HG02840 (cell line): ENCODE measurements around the gene SLC4A3.

Source experiments
- ATAC-seq: cut with Tn5 transposase; IDR thresholded peaks from one replicate; pipeline ENCODE4 v1.9.1; 2021; ENCODE audit warnings: mild to moderate bottlenecking, moderate library complexity, moderate number of reproducible peaks; ENCODE audit not compliant: unreplicated experiment, low FRiP score

Gene SLC4A3

DNA sequence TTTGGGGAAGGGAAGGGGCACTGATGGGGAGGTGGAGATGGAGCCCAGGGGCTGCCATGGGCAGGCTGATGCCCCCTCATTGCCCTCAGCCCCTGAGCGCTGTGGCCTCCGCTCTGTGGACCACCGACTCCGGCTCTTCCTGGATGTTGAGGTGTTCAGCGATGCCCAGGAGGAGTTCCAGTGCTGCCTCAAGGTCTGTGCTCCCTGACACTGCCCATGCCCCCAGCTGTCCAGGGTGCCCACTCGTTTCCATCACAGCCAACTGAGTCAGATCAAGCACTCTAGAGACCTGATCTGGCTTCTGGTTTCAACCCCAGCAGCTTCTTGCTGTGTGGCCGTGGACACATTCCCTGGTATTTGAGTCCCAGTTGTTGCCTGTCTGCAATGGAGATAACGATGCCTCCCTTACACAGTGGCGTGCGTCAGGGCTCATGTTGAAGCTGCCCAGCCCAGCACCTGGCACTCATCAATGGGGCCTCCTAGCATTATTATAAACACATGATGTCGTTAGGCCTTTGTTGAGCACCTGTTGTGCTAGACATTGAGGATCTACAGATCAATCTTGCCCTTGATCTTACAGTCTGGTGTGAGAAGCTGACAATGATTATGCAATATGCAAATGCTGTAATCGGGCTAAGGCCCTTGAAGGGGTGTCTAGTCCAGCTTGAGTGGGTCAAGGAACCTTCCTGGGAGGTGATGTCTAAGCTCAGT is 15.4 kb upstream of the SLC4A3 start:
- no peak for ATAC-seq

DNA sequence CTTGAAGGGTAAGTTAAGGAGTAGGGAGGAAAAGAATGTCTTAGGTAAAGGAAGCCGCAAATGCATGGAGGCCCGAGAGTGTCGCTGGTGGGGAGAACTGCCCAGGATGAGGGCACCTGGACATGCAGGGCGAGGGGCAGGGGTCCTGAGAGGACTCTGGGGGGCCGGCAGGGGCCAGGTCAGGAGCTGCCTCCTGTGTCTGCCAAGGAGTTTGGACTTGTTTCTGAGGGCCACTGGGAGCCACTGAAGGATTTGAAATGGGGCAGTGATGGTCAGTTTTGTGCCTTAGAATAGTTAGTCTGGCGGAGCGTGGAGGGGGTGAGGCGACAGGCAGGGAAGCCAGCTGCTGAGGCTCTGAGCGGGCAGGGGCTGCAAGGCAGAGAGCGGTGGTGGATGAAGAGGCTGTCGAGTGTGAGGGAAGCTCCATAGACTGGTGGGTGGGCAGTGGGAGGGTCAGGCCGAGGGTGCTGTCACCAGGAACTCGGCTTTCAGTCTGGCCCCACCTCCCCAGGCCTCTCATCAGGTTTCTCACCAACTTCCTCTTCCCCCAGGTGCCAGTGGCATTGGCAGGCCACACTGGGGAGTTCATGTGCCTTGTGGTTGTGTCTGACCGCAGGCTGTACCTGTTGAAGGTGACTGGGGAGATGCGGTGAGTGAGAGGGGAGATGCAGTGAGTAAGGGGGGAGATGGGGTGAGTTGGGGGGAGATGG is 14.7 kb upstream of the SLC4A3 start:
- no peak for ATAC-seq

DNA sequence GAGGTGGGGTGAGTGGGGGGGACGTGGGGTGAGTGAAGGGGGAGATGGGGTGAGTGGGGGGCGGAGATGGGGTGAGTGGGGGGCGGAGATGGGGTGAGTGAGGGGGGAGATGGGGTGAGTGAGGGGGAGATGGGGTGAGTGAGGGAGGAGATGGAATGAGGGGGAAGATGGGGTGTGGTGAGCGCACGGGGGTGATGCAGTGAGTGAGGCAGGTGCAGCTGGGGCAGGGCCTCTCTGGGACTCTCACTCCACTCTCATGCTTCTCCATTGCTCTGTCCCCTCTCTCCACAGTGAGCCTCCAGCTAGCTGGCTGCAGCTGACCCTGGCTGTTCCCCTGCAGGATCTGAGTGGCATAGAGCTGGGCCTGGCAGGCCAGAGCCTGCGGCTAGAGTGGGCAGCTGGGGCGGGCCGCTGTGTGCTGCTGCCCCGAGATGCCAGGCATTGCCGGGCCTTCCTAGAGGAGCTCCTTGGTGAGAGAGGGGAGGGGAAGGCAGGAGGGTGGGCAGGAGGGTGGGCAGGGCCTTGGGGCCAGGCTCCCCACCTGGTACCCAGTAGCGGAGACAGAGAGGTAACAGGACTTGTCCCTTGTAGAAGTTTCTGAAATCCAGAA is 13.9 kb upstream of the SLC4A3 start:
- no peak for ATAC-seq

DNA sequence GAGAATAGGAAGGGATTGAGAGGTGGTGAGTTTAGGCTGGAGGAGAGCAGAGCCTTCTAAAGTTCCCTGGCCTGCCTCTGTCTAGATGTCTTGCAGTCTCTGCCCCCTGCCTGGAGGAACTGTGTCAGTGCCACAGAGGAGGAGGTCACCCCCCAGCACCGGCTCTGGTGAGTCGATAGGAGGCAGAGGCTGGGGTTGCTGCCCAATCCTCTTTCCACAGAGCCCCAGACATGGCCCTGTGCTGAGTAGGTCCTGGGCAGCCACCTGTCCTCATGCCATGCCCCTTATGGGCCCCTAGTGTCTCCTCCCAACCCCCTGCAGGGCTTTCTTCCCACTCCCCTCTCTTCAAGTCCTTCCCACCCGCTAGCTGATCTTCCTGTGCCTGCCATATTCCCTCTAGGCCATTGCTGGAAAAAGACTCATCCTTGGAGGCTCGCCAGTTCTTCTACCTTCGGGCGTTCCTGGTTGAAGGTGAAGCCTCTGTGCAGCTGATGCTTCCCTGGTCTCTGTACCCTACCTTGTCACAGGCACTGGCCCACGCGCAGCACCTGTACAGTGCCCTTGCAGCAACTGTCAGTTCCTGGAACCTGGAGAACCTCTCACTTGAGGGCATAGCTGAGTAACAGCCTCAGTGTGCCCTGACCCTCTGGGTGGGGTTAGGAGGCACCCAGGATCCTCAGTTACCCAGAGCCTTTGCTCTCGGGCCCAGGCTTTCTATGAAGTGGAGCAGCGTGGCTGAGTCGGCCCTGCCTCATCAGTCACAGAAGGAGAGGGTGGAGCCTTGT is 13.2 kb upstream of the SLC4A3 start:
- ATAC-seq = no peak

DNA sequence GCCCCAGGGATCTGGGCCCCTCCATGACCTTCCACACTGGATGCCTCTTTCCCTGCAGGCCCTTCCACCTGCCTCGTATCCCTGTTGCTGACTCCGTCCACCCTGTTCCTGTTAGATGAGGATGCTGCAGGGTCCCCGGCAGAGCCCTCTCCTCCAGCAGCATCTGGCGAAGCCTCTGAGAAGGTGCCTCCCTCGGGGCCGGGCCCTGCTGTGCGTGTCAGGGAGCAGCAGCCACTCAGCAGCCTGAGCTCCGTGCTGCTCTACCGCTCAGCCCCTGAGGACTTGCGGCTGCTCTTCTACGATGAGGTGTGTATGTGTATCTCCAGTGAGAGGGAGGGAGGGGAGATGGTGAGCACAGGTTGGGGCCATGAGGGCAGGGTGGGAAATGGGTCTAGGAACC is 12.4 kb upstream of the SLC4A3 start:
- no peak for ATAC-seq

DNA sequence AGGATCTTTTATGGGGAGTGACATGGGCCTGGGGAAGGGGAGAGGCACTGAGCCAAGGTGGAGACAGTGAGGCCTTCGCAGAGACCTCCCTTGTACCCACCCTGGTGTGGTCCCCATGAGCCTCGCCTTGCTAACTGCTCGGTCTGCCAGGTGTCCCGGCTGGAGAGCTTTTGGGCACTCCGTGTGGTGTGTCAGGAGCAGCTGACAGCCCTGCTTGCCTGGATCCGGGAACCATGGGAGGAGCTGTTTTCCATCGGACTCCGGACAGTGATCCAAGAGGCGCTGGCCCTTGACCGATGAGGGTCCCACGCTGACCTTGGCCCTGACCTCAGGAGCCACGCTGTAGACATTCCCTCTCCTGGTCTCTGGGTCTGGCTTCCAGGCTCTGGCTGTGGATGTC is 11.5 kb upstream of the SLC4A3 start:
- ATAC-seq = no peak

DNA sequence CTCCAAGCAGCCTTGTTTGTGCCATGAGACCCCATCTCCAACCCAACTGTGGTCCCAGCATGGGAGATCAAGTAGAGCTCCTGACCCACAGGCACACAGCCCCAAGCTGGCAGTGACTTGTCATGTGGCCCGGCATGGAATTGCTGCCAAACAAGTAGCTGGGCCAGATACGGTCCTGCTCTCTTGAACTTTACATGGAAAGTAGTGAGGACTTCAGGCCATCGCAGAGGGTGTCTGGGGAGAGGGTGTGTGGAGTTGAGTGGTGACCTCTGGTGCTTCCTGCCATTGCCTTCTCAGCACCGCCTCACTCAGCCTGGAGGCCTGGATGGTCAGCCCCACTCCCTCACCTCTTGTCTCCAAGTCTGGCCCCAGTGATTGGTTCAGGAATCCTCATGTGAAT is 10.9 kb upstream of the SLC4A3 start:
- no peak for ATAC-seq

DNA sequence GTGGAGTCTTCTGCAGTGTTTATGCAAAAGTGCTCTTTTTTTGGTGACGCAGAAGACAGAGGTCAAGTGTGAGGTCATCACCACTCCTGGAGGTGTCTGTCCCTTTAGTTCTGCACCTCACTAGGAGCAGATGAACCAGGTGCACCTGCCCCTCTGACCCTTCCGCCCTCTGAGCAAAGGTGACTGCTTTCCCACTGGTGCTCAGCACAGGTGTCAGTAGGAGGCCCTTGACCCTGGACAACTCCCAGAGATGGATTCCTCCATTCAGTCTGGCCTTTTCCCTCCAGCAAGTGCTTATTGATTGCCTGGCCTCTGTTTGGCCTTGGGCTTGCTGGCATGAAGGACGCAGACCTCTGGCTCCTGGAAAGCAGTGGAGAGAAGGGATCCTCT is 8.7 kb upstream of the SLC4A3 start:
- ATAC-seq = no peak

DNA sequence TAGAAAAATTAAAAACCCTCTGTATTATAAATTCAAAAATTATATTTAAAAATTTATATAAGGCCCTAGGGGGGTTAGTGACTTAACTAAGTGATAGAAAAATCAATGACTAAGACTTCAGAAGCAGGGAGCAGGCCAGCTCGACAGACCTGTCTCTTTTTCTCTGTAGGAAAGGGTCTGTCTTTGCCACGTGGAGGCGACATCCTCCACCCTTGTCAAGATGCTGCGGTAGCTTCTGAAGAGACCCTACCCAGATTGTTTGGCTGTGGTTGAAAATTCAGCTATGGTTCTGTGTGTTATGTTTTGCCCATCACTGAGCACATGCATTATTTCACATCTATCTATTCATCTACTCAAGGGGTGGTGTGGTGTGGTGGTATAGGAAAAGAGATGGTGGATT is 8.2 kb upstream of the SLC4A3 start:
- no peak for ATAC-seq

DNA sequence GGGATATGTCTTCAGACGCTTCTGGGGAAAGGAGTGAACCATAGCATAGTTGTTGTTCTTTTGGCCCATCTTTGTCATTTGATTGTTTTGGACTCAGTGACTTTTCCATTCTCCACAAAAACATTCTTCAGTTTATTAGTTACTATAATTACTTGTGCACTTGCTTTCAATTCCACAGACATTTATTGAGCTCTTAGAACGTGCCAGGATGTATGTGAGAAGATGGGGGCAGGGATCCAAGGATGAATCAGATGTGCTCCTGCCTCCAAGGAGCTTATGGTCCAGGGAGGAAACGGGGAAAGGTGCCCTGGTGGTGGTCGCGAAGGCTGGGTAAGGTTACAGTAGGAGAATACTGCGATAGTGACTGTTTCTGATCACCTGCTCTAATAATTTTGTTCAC is 6.9 kb upstream of the SLC4A3 start:
- ATAC-seq = no peak

DNA sequence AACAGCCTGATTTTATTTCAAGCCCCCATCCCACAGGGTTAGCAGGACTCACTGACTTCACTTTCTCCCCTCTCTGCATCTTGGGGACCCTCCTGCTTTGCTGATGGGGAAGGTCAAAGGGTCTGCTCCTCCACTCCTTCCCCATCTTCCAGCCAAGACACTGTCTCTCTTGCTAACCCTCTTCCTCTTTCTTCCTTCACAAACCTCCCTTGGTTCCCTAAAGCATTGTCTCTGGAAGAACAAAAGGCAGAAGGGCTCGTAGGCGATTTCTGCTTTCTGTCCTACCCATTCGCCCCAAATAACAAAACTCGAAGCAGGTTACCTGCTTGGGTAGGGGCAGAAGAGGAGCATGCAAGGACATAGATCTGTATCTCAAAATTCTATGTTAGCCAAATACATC is 5.5 kb upstream of the SLC4A3 start:
- no peak for ATAC-seq

DNA sequence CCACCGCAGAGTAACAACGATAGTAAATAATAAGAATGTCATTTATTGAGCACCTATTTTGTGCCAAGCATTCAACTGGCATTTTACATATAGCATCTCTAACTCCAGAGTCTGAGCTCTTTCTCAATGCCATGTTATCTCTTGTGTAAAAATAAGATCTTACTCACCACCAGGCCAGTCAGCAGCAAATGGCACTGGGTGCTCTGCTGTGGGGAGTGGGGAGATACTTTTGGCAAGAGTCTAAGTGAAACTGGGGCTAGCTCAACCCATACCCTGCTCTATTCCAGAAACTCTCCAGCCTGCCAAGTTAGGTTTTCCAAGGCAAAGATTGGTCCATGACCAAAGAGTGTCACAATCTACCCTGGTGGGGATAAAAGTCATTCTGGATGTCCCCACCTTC is 5.0 kb upstream of the SLC4A3 start:
- no peak for ATAC-seq

DNA sequence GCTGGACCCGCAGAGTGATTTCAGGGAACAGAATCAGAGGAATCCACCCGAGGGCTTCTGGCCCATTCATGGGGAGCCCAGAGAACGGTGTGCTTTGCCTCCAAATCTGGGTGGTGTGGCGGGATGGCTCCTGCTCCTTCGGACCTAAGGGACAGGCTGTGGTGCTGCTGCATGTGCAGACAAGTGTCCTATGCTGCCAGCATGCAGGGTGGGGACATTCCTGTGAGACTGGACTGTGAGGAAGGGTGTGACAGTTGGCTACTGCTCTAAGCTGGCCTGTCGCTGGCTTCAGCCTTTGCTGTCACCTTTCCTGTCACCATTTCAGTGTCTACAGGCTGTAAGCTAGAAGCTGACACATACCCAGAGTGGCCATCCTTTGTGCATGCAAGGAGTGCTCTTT is 2.9 kb upstream of the SLC4A3 start:
- no peak for ATAC-seq

DNA sequence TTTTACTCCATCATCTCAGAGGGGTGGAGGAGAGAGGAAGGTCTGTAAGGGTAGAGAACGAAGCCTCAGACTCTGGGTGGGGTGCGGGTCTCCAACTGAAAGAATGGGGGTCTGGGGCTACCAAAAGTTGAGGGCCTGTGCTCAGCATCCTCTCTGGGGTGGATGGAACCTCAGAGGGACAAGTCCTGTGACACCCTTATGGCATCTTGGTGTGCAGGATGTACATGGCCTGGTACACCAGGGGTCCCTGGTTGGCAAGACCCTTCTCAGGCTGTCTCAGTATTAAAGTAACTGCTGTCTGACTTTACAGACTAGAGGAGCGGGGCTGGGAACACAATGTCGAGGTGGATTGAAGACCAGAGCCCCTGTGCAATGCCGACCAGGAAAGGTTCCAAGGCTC is 2.3 kb upstream of the SLC4A3 start:
- ATAC-seq = no peak

DNA sequence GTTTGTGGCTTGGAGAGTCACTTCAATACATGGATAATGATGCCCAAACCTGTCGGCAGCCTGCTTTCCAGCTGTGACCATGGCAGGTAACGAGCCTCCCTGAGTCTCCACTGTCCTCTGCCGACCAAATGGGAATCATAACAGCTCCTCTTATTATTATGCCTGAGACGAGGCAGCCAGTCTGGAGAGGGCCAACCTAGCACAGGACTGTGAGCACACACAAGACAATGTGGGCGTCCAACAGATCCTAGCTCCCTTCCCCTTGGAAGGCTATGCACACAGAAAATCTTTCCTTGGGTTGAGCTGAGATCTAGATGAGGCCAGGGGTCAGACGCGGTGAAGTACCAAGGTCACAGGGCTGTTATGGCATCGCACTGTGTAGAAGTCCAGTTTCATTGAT is 890 bp upstream of the SLC4A3 start:
- ATAC-seq = no peak

DNA sequence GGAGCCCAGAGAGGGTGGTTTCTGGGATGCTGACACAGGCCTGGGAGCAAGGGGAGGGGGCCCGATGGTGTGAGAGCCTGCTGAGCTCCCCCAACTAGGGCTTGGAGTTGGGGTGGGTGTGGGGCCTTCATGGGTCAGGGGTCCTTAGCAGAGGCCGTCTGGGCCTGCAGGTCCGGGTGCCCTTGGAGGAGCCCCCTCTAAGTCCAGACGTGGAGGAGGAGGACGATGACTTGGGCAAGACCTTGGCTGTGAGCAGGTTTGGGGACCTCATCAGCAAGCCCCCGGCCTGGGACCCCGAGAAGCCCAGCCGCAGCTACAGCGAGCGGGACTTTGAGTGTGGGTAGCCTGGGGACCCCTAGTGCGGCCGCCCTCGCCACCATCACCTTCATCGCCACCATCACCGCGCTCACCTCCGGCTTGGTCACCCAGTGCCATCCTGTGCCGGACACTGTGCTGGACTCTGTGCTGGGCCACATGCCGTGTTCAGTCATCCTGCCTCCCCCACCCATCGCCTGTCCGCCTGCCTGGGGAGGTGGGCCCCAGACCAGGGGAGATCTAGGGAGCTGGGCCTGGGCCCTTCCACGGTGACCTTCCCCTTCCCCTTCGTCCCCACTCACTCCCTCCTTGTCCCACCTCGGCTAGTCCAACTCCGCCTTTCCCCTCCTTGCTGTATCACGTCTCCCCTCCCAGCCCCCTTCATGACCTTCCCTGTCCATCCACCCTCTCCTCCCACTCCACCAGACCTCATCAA is 980 bp downstream of the SLC4A3 start:
- no peak for ATAC-seq

DNA sequence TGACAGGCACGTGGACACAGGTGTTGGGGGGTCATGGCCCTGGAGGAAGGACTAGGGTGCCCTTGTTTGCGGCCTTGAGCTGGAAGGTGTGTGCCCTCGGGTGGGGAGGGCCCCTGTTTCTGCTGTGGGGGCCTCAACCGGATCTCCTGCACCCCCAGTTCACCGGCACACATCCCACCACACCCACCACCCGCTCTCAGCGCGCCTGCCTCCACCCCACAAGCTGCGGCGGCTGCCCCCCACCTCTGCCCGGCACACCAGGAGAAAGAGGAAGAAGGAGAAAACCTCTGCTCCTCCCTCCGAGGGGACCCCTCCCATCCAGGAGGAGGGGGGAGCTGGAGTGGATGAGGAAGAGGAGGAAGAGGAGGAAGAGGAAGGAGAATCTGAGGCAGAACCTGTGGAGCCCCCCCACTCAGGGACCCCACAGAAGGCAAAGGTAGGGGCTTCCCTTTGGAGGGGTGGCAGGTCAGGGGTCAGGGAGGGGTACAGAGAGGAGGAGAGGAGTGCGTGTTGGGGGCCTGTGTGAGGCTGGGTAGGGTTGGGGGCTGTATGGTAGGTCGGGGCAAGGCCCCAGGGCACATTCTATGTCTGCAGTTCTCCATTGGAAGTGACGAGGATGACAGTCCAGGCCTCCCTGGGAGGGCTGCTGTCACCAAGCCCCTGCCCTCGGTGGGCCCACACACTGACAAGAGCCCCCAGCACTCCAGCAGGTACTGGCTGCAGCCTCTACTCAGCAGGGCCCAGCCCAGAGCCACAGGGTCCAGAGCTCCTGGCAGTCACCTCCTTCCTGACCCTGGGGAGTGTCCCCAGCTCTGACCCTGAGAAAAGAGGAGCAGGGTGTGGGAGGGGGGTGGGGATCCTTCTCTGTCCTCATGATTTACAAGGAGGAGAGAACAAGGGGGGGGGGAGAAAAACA is 1.8 kb downstream of the SLC4A3 start:
- ATAC-seq = no peak

DNA sequence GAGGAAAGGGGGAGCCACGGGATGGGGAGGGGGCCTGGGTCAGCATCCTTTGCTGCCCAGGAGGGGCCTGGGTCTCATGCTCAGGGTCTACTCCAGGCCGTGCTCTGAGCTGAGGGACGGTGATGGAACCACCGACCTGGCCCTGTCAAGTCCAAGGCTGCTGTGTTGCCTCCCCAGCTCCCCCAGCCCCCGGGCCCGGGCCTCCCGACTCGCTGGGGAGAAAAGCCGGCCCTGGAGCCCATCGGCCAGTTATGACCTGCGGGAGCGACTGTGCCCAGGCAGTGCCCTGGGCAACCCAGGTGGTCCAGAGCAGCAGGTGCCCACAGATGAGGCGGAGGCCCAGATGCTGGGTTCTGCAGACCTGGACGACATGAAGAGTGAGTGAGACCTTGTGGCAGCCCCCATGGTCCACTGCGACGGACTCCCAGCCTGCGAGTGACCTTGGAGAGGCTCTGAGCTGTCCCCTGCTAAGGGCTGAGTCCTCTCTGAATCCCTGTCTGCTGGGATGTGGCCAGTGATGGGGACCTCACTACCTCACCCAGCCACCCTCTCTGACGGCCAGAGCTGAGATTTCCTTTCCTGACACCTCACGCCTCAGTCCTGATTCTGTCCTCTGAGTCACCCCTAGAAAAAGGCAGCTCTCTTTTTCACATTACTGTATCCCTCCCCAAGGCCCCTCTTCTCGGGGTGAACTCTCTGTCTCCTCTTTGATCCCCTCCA is 2.7 kb downstream of the SLC4A3 start:
- no peak for ATAC-seq
